ENCODE data around the gene OSM. TPM values are rescaled to one million over a fixed set of nuclear protein-coding genes. Genes with fewer than 3 reads are reported as not detected.
A peak's percentile ranks its signal among the peaks of the same experiment; 100 is the strongest.

OSM gene
- total and polyA plus RNA-seq, 4 donors: 0.09 to 0.84 (median 0.25) TPM; not detected in 1

GRCh38 chr22:30267382-30268302, 991 bp upstream of the OSM start:
- Histone ChIP-seq H3K27ac (ENCODE audit: low read depth in 1 of 2, low read length in 2 of 2) (peak overlapping the region; percentile 67 to 69), H3K9ac (ENCODE audit: low read depth in 1 of 2, low read length in 2 of 2) (no peak overlapping the region), H3K4me1 (ENCODE audit: control insufficient read depth in 4 of 4, insufficient read depth in 4 of 4, low read length in 3 of 4) (peaks cover 0 to 4% (median 2%) of the 10 kb centered on the region in 4 donors), H3K27me3 (ENCODE audit: control insufficient read depth in 4 of 4, insufficient read depth in 4 of 4, low read length in 3 of 4) (no peaks in the 10 kb centered on the region), H3K36me3 (ENCODE audit: control insufficient read depth in 4 of 4, insufficient read depth in 3 of 4, low read depth in 1 of 4, low read length in 3 of 4) (no peaks in the 10 kb centered on the region), H3K9me3 (ENCODE audit: control insufficient read depth in 4 of 4, low read length in 3 of 4) (no peaks in the 10 kb centered on the region), H3K4me3 (ENCODE audit: low read depth in 1 of 3, low read length in 3 of 3) (no peak overlapping the region)
- WGBS: 76% methylated on average over 14 of the region's 14 CpGs
- TF ChIP-seq HNF4A (conservative IDR thresholded peaks at IDR 0.05) (no peak), NR2F2 (IDR thresholded peaks at IDR 0.05) (no peak), JUND (IDR thresholded peaks at IDR 0.05) (no peak), RAD21 (IDR thresholded peaks at IDR 0.05) (no peak)
- TF ChIP-seq, protein P1, sequence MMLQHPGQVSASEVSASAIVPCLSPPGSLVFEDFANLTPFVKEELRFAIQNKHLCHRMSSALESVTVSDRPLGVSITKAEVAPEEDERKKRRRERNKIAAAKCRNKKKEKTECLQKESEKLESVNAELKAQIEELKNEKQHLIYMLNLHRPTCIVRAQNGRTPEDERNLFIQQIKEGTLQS (IDR thresholded peaks at IDR 0.05): no peak
- no peak for DNase-seq (ENCODE audit: low spot score)

DNA sequence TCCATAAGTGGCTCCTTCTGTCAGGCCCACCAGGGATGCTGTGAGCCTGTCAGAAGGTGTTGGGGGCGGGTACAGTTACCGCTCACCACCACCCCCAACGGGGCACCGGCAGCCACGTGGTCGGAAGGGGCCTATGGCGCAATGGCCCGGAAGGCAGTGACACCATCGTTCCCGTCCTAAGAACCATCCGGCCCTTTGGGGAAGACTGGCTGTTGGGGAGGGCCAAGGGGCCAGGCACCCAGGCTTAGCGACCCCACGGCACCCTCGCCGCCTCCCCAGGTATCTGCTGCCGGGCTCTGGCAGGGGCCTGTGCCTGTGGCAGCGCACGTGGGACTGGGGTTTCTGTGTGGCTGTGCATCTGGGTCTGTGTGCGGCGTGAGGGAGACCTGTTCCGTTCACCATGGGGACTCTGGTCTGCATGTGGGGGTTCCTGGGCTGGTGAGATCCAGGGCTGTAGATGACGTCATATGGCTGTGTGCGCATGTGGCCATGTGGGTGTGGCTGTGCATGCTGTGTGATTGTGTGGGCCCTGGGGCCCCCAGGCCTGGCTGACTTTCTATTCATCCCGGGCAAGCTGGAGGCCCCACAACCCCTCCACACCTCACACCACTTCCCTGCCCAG, 717 bp downstream of the OSM start:
- Histone ChIP-seq H3K27ac (ENCODE audit: low read depth in 1 of 2, low read length in 2 of 2) (peak overlapping the region; percentile 69 to 80), H3K9ac (ENCODE audit: low read depth in 1 of 2, low read length in 2 of 2) (no peak overlapping the region)
- no peak for TF ChIP-seq RAD21 (IDR thresholded peaks at IDR 0.05)
- TF ChIP-seq NR2F2 (IDR thresholded peaks at IDR 0.05): no peak
- no peak for TF ChIP-seq HNF4A (conservative IDR thresholded peaks at IDR 0.05)
- TF ChIP-seq, protein P2, sequence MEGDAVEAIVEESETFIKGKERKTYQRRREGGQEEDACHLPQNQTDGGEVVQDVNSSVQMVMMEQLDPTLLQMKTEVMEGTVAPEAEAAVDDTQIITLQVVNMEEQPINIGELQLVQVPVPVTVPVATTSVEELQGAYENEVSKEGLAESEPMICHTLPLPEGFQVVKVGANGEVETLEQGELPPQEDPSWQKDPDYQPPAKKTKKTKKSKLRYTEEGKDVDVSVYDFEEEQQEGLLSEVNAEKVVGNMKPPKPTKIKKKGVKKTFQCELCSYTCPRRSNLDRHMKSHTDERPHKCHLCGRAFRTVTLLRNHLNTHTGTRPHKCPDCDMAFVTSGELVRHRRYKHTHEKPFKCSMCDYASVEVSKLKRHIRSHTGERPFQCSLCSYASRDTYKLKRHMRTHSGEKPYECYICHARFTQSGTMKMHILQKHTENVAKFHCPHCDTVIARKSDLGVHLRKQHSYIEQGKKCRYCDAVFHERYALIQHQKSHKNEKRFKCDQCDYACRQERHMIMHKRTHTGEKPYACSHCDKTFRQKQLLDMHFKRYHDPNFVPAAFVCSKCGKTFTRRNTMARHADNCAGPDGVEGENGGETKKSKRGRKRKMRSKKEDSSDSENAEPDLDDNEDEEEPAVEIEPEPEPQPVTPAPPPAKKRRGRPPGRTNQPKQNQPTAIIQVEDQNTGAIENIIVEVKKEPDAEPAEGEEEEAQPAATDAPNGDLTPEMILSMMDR (IDR thresholded peaks at IDR 0.05; ENCODE audit: low read depth, low read length, missing input control): no peak

GRCh38 chr22:30265131-30265720, 1.4 kb downstream of the OSM start:
- Histone ChIP-seq H3K9ac (ENCODE audit: low read depth in 1 of 2, low read length in 2 of 2) (peak overlapping the region in 1 of 2 donors; percentile 25), H3K4me3 (ENCODE audit: low read depth in 1 of 3, low read length in 3 of 3) (no peak overlapping the region), H3K9me3 (ENCODE audit: control insufficient read depth in 4 of 4, low read length in 3 of 4) (no peaks in the 10 kb centered on the region), H3K4me1 (ENCODE audit: control insufficient read depth in 4 of 4, insufficient read depth in 4 of 4, low read length in 3 of 4) (peaks cover 0 to 4% (median 2%) of the 10 kb centered on the region in 4 donors), H3K36me3 (ENCODE audit: control insufficient read depth in 4 of 4, insufficient read depth in 3 of 4, low read depth in 1 of 4, low read length in 3 of 4) (no peaks in the 10 kb centered on the region), H3K27ac (ENCODE audit: low read depth in 1 of 2, low read length in 2 of 2) (peak overlapping the region in 1 of 2 donors; percentile 80), H3K27me3 (ENCODE audit: control insufficient read depth in 4 of 4, insufficient read depth in 4 of 4, low read length in 3 of 4) (no peaks in the 10 kb centered on the region)
- 92% methylated on average over 9 of the region's 9 CpGs for WGBS
- TF ChIP-seq HNF4G (IDR thresholded peaks at IDR 0.05): no peak
- no peak for TF ChIP-seq RAD21 (IDR thresholded peaks at IDR 0.05)
- TF ChIP-seq, protein P3, sequence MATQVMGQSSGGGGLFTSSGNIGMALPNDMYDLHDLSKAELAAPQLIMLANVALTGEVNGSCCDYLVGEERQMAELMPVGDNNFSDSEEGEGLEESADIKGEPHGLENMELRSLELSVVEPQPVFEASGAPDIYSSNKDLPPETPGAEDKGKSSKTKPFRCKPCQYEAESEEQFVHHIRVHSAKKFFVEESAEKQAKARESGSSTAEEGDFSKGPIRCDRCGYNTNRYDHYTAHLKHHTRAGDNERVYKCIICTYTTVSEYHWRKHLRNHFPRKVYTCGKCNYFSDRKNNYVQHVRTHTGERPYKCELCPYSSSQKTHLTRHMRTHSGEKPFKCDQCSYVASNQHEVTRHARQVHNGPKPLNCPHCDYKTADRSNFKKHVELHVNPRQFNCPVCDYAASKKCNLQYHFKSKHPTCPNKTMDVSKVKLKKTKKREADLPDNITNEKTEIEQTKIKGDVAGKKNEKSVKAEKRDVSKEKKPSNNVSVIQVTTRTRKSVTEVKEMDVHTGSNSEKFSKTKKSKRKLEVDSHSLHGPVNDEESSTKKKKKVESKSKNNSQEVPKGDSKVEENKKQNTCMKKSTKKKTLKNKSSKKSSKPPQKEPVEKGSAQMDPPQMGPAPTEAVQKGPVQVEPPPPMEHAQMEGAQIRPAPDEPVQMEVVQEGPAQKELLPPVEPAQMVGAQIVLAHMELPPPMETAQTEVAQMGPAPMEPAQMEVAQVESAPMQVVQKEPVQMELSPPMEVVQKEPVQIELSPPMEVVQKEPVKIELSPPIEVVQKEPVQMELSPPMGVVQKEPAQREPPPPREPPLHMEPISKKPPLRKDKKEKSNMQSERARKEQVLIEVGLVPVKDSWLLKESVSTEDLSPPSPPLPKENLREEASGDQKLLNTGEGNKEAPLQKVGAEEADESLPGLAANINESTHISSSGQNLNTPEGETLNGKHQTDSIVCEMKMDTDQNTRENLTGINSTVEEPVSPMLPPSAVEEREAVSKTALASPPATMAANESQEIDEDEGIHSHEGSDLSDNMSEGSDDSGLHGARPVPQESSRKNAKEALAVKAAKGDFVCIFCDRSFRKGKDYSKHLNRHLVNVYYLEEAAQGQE (IDR thresholded peaks at IDR 0.05): no peak
- TF ChIP-seq HNF4A (conservative IDR thresholded peaks at IDR 0.05): no peak
- TF ChIP-seq, protein P1 (IDR thresholded peaks at IDR 0.05): no peak
- no peak for TF ChIP-seq JUND (IDR thresholded peaks at IDR 0.05)
- TF ChIP-seq, protein P4, sequence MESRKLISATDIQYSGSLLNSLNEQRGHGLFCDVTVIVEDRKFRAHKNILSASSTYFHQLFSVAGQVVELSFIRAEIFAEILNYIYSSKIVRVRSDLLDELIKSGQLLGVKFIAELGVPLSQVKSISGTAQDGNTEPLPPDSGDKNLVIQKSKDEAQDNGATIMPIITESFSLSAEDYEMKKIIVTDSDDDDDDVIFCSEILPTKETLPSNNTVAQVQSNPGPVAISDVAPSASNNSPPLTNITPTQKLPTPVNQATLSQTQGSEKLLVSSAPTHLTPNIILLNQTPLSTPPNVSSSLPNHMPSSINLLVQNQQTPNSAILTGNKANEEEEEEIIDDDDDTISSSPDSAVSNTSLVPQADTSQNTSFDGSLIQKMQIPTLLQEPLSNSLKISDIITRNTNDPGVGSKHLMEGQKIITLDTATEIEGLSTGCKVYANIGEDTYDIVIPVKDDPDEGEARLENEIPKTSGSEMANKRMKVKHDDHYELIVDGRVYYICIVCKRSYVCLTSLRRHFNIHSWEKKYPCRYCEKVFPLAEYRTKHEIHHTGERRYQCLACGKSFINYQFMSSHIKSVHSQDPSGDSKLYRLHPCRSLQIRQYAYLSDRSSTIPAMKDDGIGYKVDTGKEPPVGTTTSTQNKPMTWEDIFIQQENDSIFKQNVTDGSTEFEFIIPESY (IDR thresholded peaks at IDR 0.05): no peak
- TF ChIP-seq, protein P5, sequence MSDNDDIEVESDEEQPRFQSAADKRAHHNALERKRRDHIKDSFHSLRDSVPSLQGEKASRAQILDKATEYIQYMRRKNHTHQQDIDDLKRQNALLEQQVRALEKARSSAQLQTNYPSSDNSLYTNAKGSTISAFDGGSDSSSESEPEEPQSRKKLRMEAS (IDR thresholded peaks at IDR 0.05): no peak
- TF ChIP-seq RXRA (IDR thresholded peaks at IDR 0.05): no peak
- TF ChIP-seq TAF1 (conservative IDR thresholded peaks at IDR 0.05): no peak
- no peak for TF ChIP-seq GABPA (IDR thresholded peaks at IDR 0.05 in 1 of 2, conservative IDR thresholded peaks at IDR 0.05 in 1 of 2)
- no peak for TF ChIP-seq FOXA2 (IDR thresholded peaks at IDR 0.05)
- no peak for TF ChIP-seq SP1 (IDR thresholded peaks at IDR 0.05)
- no peak for TF ChIP-seq FOXA1 (IDR thresholded peaks at IDR 0.05)
- no peak for DNase-seq (ENCODE audit: low spot score)

More for the DNA sequence above, 717 bp downstream of the OSM start:
- Histone ChIP-seq H3K9me3 (ENCODE audit: control insufficient read depth in 4 of 4, low read length in 3 of 4) (no peaks in the 10 kb centered on the region), H3K27me3 (ENCODE audit: control insufficient read depth in 4 of 4, insufficient read depth in 4 of 4, low read length in 3 of 4) (no peaks in the 10 kb centered on the region), H3K4me3 (ENCODE audit: low read depth in 1 of 3, low read length in 3 of 3) (peak overlapping the region in 2 of 3 donors; percentile 16 to 29), H3K36me3 (ENCODE audit: control insufficient read depth in 4 of 4, insufficient read depth in 3 of 4, low read depth in 1 of 4, low read length in 3 of 4) (no peaks in the 10 kb centered on the region), H3K4me1 (ENCODE audit: control insufficient read depth in 4 of 4, insufficient read depth in 4 of 4, low read length in 3 of 4) (peaks cover 0 to 4% (median 2%) of the 10 kb centered on the region in 4 donors)
- WGBS: 76% methylated on average over 24 of the region's 24 CpGs
- peak; percentile 68 for DNase-seq (ENCODE audit: low spot score)

Data from liver (tissue), 9 donors.